Measurements from ENCODE around the gene STK11.

Gene STK11

DNA sequence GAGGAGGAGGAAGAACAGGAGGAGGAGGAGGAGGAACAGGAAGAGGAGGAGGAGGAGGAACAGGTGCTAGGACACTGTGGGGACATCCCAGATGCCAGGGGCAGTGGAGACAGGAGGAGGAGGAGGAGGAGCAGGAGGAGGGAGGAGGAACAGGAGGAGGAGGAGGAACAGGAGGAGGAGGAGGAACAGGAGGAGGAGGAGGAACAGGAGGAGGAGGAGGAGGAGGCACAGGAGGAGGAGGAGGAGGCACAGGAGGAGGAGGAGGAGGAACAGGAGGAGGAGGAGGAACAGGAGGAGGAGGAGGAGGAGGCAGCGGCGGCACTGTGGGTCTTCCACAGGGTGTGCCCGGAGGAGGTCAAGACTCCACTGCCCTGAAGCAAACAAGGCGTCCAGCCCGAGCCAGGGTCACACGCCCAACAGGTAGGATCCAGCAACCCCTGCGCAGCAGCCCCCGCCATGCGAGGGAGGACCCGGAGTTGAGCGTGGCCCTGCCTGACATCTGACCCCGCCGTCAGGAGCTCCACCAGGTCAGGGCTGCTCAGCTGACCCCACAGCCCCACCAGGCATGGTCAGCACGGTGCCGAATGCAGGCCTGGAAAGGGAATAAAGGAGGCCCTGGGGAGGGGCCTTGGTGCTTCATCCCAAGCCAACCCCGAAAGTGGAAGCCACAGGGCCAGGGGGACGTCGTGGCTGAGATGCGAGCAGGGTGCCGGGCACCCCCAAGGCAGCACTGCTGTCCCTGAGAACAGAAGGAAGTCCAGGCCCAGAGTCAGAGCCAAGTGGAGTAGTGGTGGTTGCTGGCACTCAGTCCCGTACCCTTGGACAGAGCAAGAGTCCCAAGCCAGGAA lies 40.7 kb upstream of the STK11 start:
- no peak overlapping the region for H3K4me3 ChIP-seq (ENCODE audit: low read depth, low read length)
- TF ChIP-seq POLR2A (IDR thresholded peaks at IDR 0.05; ENCODE audit: extremely low read depth, insufficient read length) (no peak), MYC (IDR thresholded peaks at IDR 0.05; ENCODE audit: low read depth, low read length) (no peak)
- TF ChIP-seq, protein P1, sequence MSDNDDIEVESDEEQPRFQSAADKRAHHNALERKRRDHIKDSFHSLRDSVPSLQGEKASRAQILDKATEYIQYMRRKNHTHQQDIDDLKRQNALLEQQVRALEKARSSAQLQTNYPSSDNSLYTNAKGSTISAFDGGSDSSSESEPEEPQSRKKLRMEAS (IDR thresholded peaks at IDR 0.05; ENCODE audit: low read depth, low read length), result no peak
- TF ChIP-seq, protein P2, sequence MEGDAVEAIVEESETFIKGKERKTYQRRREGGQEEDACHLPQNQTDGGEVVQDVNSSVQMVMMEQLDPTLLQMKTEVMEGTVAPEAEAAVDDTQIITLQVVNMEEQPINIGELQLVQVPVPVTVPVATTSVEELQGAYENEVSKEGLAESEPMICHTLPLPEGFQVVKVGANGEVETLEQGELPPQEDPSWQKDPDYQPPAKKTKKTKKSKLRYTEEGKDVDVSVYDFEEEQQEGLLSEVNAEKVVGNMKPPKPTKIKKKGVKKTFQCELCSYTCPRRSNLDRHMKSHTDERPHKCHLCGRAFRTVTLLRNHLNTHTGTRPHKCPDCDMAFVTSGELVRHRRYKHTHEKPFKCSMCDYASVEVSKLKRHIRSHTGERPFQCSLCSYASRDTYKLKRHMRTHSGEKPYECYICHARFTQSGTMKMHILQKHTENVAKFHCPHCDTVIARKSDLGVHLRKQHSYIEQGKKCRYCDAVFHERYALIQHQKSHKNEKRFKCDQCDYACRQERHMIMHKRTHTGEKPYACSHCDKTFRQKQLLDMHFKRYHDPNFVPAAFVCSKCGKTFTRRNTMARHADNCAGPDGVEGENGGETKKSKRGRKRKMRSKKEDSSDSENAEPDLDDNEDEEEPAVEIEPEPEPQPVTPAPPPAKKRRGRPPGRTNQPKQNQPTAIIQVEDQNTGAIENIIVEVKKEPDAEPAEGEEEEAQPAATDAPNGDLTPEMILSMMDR (IDR thresholded peaks at IDR 0.05; ENCODE audit: low read depth, low read length), result no peak
- DNase-seq (ENCODE audit: low read depth), result no peak

DNA sequence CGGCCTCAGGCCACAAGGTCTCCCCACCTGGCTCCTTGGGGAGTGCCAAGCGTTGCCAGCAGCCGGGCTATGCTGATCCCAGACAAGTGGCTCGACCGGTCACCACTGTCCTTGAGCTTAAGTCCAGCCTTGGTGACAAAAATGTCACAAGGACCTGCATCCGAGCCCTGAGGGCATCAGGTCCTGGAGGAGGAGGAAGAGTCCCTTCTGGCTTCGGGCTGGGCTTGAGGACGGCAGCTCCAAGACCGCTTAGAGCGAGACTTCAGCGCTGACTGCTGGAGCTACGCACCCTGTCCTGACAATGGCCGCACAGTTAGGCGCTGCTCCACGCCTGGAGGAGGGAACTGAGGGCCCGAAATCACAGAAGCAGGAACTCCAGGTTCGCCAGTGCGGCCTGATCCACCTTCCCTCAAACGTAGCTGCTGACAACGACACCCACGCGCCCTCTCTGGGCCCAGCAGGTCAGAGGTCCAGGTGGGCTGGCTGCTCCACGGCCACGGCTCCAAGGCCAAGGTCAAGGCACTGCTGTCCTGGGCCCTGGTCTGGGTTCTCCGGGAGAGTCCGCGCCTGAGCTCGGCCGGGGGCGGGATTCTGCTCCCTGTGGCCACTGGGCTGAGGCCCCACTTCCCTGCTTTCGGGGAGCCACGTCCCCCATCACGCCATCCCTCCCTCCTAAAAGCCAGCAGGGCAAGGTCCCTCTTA lies 38.6 kb upstream of the STK11 start:
- TF ChIP-seq, protein P1 (IDR thresholded peaks at IDR 0.05; ENCODE audit: low read depth, low read length), result no peak
- TF ChIP-seq, protein P2 (IDR thresholded peaks at IDR 0.05; ENCODE audit: low read depth, low read length), result no peak
- no peak for TF ChIP-seq POLR2A (IDR thresholded peaks at IDR 0.05; ENCODE audit: extremely low read depth, insufficient read length)
- no peak for TF ChIP-seq MYC (IDR thresholded peaks at IDR 0.05; ENCODE audit: low read depth, low read length)
- DNase-seq (ENCODE audit: low read depth), result no peak

DNA sequence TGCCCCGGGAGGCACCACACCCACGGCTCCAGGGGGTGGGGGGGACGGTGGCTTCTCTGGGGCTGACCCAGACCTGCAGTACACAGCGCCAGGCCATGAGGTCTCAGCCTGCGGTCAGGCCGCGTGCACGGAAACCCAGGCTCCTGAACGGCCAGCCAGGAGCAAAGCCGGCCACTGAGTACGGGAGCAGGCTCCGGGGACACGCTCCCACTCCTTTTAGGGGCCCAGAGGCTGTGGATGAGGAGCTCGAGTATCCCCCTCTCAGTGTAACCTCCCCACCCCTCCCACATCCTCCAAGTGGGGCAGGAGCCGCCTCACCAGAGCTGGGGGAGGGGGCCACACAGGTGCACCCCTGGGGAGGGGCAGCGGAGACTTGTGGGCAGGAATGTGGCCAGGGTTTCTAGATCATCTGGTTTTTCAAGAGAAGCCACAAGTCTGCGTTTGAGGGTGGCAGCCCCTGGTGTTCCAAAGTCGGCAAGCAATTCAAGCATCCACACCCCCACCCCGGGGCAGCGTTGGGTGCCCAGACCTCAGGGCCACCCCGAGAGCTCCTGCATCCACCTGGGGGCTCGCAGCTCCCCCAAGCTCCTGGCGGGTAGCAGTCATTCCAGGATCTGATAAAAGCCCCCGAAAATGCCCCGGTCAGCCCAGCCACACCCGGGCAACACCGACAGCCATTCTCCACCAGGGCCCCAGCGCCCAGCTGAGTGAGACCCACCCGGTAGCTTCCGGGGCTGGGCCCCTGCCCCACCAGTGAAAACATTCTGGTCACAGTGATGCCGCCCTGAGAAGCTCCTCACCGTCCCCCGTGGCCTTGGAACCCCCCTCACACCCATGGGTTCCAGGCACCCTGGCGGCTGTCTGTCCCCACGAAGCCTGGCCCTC lies 37.6 kb upstream of the STK11 start:
- no peak overlapping the region for H3K4me3 ChIP-seq (ENCODE audit: low read depth, low read length)
- DNase-seq (ENCODE audit: low read depth), result no peak
- TF ChIP-seq, protein P1 (IDR thresholded peaks at IDR 0.05; ENCODE audit: low read depth, low read length), result no peak
- TF ChIP-seq, protein P2 (IDR thresholded peaks at IDR 0.05; ENCODE audit: low read depth, low read length), result no peak
- TF ChIP-seq MYC (IDR thresholded peaks at IDR 0.05; ENCODE audit: low read depth, low read length) (no peak), POLR2A (IDR thresholded peaks at IDR 0.05; ENCODE audit: extremely low read depth, insufficient read length) (no peak)

More for the DNA sequence above, 38.6 kb upstream of the STK11 start:
- no peak overlapping the region for H3K4me3 ChIP-seq (ENCODE audit: low read depth, low read length)

DNA sequence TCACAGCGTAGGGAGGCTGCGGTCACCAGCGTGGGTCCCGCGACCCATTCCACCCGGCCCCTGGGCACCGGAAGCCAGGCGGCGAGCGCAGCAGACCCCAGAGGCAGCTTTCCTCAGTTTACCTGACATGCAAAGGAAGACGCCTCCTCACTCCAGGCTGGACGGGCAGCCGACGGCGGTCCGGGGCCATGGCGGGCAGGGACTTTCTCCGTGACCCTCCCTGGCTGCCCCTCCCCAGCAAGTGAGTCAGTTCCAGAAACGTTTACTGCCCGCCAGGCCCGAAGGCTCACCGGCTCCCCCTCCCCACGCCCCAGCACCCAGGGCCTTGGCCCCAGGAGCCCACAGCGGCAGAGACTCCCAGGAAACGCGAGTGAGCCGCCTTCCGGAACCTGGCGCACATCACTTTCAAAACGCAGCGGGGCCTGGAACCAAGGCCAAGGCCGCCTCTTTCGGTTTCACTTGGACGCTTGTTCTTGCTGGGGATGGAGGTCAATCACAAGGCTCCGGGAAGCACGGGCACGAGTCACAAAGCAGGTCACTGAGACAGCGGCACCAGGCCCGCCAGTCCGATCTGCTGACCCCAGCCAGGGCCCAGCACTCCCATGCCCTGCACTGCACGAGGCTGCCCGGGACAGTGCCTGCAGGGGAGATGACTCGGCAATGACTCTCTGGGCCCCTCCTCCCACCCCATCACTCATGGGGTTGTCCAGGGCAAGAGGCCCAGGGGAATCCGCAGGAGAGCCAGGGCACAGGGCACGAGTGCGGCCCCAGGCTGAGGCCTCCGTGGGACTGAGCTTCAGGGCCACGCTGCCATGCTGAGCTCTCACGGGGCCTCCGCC lies 36.8 kb upstream of the STK11 start:
- no peak for DNase-seq (ENCODE audit: low read depth)
- TF ChIP-seq, protein P2 (IDR thresholded peaks at IDR 0.05; ENCODE audit: low read depth, low read length), result no peak
- TF ChIP-seq, protein P1 (IDR thresholded peaks at IDR 0.05; ENCODE audit: low read depth, low read length), result no peak
- no peak for TF ChIP-seq MYC (IDR thresholded peaks at IDR 0.05; ENCODE audit: low read depth, low read length)
- TF ChIP-seq POLR2A (IDR thresholded peaks at IDR 0.05; ENCODE audit: extremely low read depth, insufficient read length), result no peak
- H3K4me3 ChIP-seq (ENCODE audit: low read depth, low read length), result no peak overlapping the region

DNA sequence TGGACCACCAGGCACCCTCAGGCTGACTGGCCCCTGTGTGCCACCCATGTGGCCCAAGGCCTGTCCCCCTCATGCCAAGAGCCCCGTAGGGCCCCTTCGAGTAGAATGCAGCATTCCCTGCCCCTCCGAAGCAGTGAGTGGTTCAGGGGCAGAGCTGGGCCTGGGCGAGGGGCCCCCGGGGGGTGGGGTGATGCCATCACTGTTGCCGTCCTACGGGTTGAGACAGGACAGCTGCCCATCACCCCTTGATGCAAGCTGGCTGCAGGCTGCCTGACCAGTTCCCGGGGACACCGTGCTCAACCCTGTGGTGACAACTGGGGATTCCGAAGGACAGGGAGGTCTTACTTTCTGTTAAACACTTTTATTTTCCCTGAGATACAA lies 36.2 kb upstream of the STK11 start:
- DNase-seq (ENCODE audit: low read depth), result no peak
- TF ChIP-seq MYC (IDR thresholded peaks at IDR 0.05; ENCODE audit: low read depth, low read length) (no peak), POLR2A (IDR thresholded peaks at IDR 0.05; ENCODE audit: extremely low read depth, insufficient read length) (no peak)
- TF ChIP-seq, protein P1 (IDR thresholded peaks at IDR 0.05; ENCODE audit: low read depth, low read length), result no peak
- TF ChIP-seq, protein P2 (IDR thresholded peaks at IDR 0.05; ENCODE audit: low read depth, low read length), result no peak
- no peak overlapping the region for H3K4me3 ChIP-seq (ENCODE audit: low read depth, low read length)

Data from NB4 (cell line).